ENCODE results near the gene TMEM140.

DNA sequence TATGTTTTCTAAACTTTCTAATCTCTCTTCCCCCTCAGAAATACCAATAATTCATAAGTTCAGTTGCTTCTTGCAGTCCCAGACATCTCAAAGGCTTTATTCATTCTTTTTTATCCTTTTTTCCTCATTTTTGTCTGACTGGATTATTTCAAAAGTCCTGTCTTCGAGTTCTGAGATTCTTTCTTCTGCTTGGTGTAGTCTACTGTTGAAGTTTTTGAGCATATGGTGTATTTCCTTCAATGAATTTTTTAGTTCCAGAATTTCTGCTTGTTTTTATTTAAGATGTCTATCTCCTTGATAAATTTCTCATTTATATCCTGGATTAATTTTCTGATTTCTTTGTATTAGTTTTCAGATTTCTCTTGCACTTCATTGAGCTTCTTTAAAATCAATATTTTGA lies 8.4 kb downstream of the TMEM140 start:
- TF ChIP-seq, protein P1, sequence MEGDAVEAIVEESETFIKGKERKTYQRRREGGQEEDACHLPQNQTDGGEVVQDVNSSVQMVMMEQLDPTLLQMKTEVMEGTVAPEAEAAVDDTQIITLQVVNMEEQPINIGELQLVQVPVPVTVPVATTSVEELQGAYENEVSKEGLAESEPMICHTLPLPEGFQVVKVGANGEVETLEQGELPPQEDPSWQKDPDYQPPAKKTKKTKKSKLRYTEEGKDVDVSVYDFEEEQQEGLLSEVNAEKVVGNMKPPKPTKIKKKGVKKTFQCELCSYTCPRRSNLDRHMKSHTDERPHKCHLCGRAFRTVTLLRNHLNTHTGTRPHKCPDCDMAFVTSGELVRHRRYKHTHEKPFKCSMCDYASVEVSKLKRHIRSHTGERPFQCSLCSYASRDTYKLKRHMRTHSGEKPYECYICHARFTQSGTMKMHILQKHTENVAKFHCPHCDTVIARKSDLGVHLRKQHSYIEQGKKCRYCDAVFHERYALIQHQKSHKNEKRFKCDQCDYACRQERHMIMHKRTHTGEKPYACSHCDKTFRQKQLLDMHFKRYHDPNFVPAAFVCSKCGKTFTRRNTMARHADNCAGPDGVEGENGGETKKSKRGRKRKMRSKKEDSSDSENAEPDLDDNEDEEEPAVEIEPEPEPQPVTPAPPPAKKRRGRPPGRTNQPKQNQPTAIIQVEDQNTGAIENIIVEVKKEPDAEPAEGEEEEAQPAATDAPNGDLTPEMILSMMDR (optimal IDR thresholded peaks at IDR 0.05 in 1 of 3, IDR thresholded peaks at IDR 0.05 in 1 of 3, conservative IDR thresholded peaks at IDR 0.05 in 1 of 3; ENCODE audit: extremely low read depth in 1 of 3, insufficient read depth in 2 of 3, low read length in 3 of 3), result no peak
- TF ChIP-seq EZH2 (IDR thresholded peaks at IDR 0.05; ENCODE audit: low read length), result no peak
